Measurements from ENCODE around the gene SIGLEC1. TPM values are rescaled to one million over a fixed set of nuclear protein-coding genes. Genes with fewer than 3 reads are reported as not detected.

The SIGLEC1 gene
- total RNA-seq = not detected in 2 replicates

DNA sequence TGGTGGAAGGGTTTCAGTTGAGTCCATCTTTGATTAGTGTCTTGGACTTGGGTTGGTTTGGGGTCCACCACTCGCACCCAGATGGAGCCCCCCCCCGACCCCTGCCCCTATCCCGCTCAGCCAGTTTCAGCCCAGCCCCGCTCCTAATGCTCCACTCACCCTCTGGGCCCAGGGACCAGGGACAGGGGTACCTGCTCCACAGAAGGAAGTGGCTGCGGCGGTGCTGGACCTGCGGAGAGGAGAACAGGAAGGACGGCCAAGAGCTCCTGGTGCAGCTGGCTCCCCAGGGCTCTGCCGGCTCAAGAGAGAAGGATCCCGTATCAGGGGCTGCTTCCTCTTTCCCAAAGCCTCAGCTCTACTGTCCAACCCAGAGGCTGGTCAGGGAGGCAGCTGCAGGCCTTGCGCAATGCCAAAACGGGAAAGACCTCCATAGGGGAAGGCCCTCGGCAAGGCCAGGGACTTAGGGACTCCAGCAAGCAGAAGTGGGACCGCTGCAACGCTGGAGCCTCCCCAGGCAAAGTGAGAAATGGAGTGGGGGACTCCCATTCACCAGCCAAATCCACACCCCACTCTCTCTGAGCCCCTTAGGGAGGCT lies at the start of gene SIGLEC1:
SIGLEC1 (minus strand) TSS at position 322 of the 595 bp plus-strand sequence. CDS start 5,472 bp downstream, outside the sequence.

DNA sequence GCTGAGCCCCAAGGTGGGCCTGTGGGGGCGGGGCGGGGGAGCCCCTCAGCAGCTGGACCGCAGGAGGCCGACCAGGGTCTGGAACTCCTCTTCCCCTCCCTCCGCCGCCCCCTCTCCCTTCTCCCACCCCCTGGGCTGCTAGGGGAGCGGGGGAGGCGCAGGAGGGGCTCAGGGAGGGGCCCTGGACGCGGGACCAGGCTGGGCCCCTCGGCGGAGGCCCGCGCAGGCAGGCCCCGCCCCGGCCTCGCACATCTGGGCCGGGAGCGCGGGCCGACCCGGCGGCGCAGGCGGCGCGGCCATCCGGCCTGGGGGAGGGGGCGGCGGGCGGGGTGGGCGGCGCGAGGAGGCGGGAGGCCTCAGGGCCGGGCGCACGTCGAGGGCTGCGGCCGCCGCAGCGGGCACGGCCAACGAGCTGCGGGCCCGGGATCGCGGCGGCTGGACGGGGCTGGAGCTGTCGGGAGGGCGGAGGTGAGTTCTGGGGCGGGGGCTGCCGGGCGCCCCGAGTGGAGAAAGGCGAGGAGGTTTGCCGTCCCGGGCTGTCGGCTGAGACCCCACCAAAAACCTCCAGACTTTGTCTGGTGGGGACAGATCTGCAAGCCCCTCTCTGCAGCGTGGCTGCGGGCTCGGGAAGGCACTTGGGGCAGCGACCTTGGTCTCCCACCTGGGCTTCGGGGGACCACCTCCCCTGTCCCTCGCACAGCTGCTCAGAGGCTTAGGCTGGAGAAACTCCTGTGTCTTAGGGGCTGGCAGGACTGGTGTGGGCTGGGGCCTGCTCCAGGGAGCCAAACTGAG lies 20.1 kb upstream of the SIGLEC1 start, which contains the start of gene HSPA12B:
HSPA12B (plus strand) TSS at position 359 of the 792 bp plus-strand sequence. CDS start 5,990 bp downstream, outside the sequence.

DNA sequence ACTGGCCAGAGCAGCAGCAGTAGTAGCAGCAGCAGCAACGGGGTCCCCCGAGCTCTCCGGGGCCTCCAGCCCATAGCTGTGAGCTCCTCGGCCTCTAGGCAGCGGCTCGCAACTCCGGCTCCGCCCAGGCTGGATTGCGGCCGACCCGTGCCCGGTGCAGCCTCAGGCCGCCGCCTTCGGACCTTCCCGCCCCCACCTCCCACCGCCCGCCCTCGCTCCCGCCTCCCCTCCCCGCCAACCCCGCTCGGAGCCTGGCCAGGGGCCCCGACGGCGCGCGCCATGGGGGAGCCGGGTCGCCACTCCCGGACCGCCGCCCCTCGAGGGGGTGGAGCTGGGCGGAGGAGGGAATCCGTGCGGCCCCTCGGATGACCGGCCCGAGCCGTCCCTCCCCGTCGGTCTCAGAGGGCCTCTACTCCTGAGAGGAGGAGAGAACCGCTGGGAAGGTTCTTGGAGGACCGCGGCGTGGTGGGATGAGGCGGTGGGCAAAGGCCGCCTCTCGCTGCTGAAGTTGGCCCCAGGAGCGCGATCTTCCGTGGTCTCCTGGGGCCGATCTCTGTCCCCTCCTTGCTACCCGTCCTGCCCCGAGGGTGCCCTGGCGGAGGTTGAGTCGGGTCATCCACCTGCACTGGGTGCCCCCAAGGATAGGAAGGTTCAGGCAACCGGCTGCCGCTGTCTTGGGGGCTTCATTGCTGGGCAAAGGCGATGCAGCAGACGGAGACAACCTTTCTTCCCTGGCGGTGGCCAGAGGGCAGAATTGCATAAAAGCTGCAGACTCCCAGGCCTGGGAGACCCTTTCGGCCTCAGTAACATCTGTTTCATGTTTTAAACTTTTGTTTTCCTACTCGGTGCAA lies 30.2 kb downstream of the SIGLEC1 start, which contains the start of gene ADAM33:
ADAM33 (minus strand) TSS at position 80 of the 851 bp plus-strand sequence; CDS start at position 74, 6 bp downstream.

DNA sequence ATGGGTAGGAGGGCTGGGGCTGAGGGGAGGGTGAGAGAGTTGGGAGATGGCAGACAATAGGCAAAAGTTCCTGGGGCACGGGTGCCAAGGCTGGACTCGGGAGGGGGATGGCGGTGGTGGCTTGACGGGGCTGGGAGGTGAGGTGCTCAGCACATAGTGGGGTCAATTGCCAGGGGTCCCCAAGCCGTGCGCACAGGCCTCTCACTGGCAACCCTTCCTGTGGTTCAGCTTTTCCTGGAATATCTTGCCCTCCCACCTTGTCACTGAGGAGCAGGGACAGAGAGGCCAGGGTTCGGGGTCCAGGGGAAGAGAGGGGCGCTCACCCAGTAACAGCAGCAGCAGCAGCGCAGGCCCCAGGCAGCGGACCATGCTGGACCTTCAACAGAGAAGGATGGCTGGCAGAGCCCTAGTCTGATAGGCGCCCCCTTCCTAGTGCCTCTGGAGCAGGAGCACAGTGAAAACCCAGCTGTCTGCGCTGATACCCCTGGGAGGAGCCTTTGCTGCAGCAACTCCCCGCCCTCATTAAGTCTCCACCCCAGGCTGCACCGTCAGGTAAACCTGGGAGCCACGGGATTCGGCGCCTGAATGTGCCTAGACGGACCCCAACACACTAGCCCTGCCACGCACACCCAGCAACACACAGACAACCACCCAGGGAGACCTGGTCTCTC lies 49.2 kb downstream of the SIGLEC1 start, which contains the start of gene GFRA4:
GFRA4 (minus strand) TSS at position 369 of the 671 bp plus-strand sequence; CDS start at position 369, 0 bp downstream.

Other genes starting within 250 kb of the SIGLEC1 start
- gene ATRN, start 241.6 kb downstream of the SIGLEC1 start, total RNA-seq = 38.9 and 42.5 TPM in 2 replicates
- gene GFRA4, start 49.2 kb downstream of the SIGLEC1 start, total RNA-seq = not detected in 2 replicates
- gene ADAM33, start 30.6 kb downstream of the SIGLEC1 start, total RNA-seq = under 0.01 TPM in 1 of 2 replicates, not detected in the other
- gene HSPA12B, start 20.1 kb upstream of the SIGLEC1 start, total RNA-seq = 3.9 and 11.1 TPM in 2 replicates
- gene ADISSP, start 55.2 kb upstream of the SIGLEC1 start, total RNA-seq = 32.3 and 39.1 TPM in 2 replicates
- 0.19 TPM in 1 of 2 replicates, not detected in the other for gene SPEF1, start 68.8 kb upstream of the SIGLEC1 start, total RNA-seq
- gene CENPB, start 74.1 kb upstream of the SIGLEC1 start, total RNA-seq = 94.7 and 115 TPM in 2 replicates
- gene CDC25B, start 83.7 kb upstream of the SIGLEC1 start, total RNA-seq = 29.1 and 32.0 TPM in 2 replicates
- 23.3 and 24.8 TPM in 2 replicates for gene AP5S1, start 107.9 kb upstream of the SIGLEC1 start, total RNA-seq
- gene MAVS, start 134.2 kb upstream of the SIGLEC1 start, total RNA-seq = 30.7 and 35.7 TPM in 2 replicates
- 46.7 and 54.1 TPM in 2 replicates for gene PANK2, start 176.8 kb upstream of the SIGLEC1 start, total RNA-seq

Measured in vein endothelial cell (primary cell).